GM21717 (cell line): ENCODE results near the gene SCFD2.
A peak's percentile ranks its signal among the peaks of the same experiment; 100 is the strongest.

ENCODE experiments used
- ATAC-seq: cut with Tn5 transposase; IDR thresholded peaks from one replicate; pipeline ENCODE4 v1.9.1; 2021; ENCODE audit warnings: mild to moderate bottlenecking, moderate library complexity; ENCODE audit not compliant: unreplicated experiment

Gene SCFD2

GRCh38 chr4:53019485-53020382, 346.1 kb downstream of the SCFD2 start:
- ATAC-seq, result no peak

- no peak for ATAC-seq
Observed at GRCh38 chr4:53018471-53018870, 347.4 kb downstream of the SCFD2 start.

- no peak for ATAC-seq
Observed at GRCh38 chr4:53016099-53016820, 349.6 kb downstream of the SCFD2 start.

GRCh38 chr4:53015681-53016080, 350.2 kb downstream of the SCFD2 start:
- no peak for ATAC-seq

GRCh38 chr4:53014881-53015280, 351.0 kb downstream of the SCFD2 start:
- ATAC-seq, result no peak

GRCh38 chr4:53013873-53014775, 351.7 kb downstream of the SCFD2 start:
- ATAC-seq, result no peak

GRCh38 chr4:53012738-53013137, 353.1 kb downstream of the SCFD2 start:
- peak; percentile 83 for ATAC-seq

GRCh38 chr4:53011259-53011905, 354.5 kb downstream of the SCFD2 start:
- no peak for ATAC-seq

GRCh38 chr4:53010318-53010717, 355.5 kb downstream of the SCFD2 start:
- ATAC-seq, result no peak

GRCh38 chr4:53009824-53010223, 356.0 kb downstream of the SCFD2 start:
- peak; percentile 62 for ATAC-seq

GRCh38 chr4:53007024-53007423, 358.8 kb downstream of the SCFD2 start:
- no peak for ATAC-seq

- no peak for ATAC-seq
Observed at GRCh38 chr4:53005808-53006207, 360.1 kb downstream of the SCFD2 start.

GRCh38 chr4:53005149-53005546, 360.7 kb downstream of the SCFD2 start:
- ATAC-seq, result no peak

- no peak for ATAC-seq
Observed at GRCh38 chr4:53004497-53005148, 361.2 kb downstream of the SCFD2 start.

GRCh38 chr4:53003959-53004358, 361.9 kb downstream of the SCFD2 start:
- ATAC-seq, result no peak

GRCh38 chr4:53000560-53000959, 365.3 kb downstream of the SCFD2 start:
- no peak for ATAC-seq

- no peak for ATAC-seq
Observed at GRCh38 chr4:52999626-53000025, 366.2 kb downstream of the SCFD2 start.

GRCh38 chr4:52998413-52998812, 367.4 kb downstream of the SCFD2 start:
- ATAC-seq, result no peak

GRCh38 chr4:52997132-52997416, 368.8 kb downstream of the SCFD2 start:
- no peak for ATAC-seq
